GM21390 (cell line): ENCODE data around the gene RPL12.

ENCODE experiments used
- ATAC-seq: cut with Tn5 transposase; IDR thresholded peaks from one replicate; pipeline ENCODE4 v1.9.1; 2021; ENCODE audit not compliant: unreplicated experiment

Gene RPL12

DNA sequence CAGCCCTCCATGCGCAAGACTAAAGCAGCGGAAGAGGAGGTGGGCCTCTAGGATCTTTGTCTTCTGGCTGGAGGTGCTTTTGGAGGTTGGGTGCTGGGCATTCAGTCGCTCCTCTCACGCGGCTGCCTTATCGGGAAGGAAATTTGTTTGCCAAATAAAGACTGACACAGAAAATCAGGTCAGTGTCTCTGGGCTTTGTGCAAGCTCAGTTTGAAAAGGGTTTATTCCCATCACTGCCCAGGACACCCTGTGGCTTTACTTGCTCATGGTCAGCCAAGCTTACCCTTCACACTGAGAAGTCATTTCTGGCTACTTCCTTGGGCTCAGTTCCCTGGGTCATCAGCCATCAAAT is 43.7 kb downstream of the RPL12 start:
- ATAC-seq: no peak

DNA sequence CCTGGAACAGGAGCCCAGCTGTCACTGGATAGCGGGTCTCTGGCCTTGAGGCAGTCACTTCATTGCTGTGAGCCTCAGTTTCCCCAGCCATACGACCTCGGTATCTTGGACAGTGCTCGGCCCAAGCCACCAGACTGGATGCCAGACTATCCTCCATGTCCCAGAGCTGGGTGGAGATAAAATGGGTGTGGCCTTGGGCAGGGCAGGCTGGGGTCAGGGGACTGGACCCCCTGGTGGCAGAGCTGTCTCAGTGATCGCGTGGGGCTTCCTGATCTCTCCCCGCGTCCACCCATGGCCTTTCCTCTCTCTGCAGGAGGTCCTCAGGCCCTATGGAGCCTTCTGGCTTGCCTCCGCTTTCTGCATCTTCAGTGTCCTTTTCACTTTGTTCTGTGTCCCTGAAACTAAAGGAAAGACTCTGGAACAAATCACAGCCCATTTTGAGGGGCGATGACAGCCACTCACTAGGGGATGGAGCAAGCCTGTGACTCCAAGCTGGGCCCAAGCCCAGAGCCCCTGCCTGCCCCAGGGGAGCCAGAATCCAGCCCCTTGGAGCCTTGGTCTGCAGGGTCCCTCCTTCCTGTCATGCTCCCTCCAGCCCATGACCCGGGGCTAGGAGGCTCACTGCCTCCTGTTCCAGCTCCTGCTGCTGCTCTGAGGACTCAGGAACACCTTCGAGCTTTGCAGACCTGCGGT is 44.3 kb downstream of the RPL12 start:
- no peak for ATAC-seq

- ATAC-seq: no peak
Observed at GRCh38 chr9:127405344-127406125, 45.7 kb downstream of the RPL12 start.

DNA sequence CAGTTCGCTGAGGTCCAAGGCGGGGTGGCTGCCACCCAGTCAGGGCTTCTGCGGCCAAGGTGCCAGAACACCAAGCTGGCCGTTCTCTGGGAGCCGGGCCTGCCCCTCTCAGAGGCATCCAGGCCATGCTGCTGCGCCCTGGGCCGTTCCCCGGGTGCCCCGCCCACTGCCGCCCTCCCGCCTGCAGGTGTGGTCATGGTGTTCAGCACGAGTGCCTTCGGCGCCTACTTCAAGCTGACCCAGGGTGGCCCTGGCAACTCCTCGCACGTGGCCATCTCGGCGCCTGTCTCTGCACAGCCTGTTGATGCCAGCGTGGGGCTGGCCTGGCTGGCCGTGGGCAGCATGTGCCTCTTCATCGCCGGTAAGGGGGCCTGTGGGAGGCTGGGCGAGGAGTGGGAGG is 46.6 kb downstream of the RPL12 start:
- no peak for ATAC-seq

DNA sequence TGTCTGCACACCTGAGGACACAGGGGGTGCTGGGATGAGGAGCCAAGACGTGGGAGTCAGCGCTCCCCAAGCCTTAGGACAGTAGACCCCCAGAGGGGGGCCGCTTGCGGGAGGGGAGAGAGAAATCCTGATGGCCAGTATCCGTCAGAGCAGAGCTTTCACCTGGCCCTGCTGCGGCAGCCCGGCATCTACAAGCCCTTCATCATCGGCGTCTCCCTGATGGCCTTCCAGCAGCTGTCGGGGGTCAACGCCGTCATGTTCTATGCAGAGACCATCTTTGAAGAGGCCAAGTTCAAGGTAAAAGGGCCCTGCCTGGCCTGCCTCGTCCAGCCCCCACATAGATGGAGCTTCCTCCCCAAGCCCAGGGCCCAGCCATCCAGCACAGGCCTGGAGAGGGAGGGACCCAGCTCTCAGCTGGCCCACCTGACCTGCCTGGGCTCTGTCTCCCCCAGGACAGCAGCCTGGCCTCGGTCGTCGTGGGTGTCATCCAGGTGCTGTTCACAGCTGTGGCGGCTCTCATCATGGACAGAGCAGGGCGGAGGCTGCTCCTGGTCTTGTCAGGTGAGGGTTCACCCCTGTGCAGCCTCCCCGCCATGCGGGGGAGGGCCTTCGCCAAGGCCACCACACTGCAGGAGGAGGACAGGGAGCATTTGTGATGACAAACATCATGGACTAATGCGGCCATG is 47.6 kb downstream of the RPL12 start:
- ATAC-seq: no peak

- no peak for ATAC-seq
Observed at GRCh38 chr9:127402401-127403090, 48.7 kb downstream of the RPL12 start.

- no peak for ATAC-seq
Observed at GRCh38 chr9:127399736-127400269, 51.4 kb downstream of the RPL12 start.

- no peak for ATAC-seq
Observed at GRCh38 chr9:127398715-127399400, 52.3 kb downstream of the RPL12 start.

- no peak for ATAC-seq
Observed at GRCh38 chr9:127398275-127398647, 52.9 kb downstream of the RPL12 start.
